BLaER1 treated with 17β-estradiol and CSF1 and Interleukin-3, amounts not matched to agents 10 nM and 100 nM (cell line): ENCODE data around the gene HIC1.

Source experiments
- H3K27ac ChIP-seq, 11 experiments: shearing (Covaris generic); formaldehyde crosslinking; 2 replicates each; pipeline ENCODE4 v1.8.1; 2022
- H3K27me3 ChIP-seq, 11 experiments: shearing (Covaris generic); formaldehyde crosslinking; 2 replicates each; pipeline ENCODE4 v1.8.1; 2022
- H3K36me3 ChIP-seq, 11 experiments: shearing (Covaris generic); formaldehyde crosslinking; 2 replicates each; pipeline ENCODE4 v1.8.1; 2022
- H3K4me1 ChIP-seq, 10 experiments: shearing (Covaris generic); formaldehyde crosslinking; 2 replicates each; pipeline ENCODE4 v1.8.1; 2022
- H3K4me2 ChIP-seq, 11 experiments: shearing (Covaris generic); formaldehyde crosslinking; 2 replicates each; pipeline ENCODE4 v1.8.1; 2022
- H3K4me3 ChIP-seq, 10 experiments: shearing (Covaris generic); formaldehyde crosslinking; 2 replicates each; pipeline ENCODE4 v1.8.1; 2022
- H3K9ac ChIP-seq, 11 experiments: shearing (Covaris generic); formaldehyde crosslinking; 2 replicates each; pipeline ENCODE4 v1.8.1; 2022
- H3K9me3 ChIP-seq, 11 experiments: shearing (Covaris generic); formaldehyde crosslinking; replicated peaks in 1 of 11; 2 replicates each; pipeline ENCODE4 v1.8.1; 2022
- H4K20me1 ChIP-seq, 11 experiments: shearing (Covaris generic); formaldehyde crosslinking; 2 replicates each; pipeline ENCODE4 v1.8.1; 2022
- Cebpa-rat ChIP-seq, 11 experiments: shearing (Covaris generic); IDR thresholded peaks; 2 replicates each; pipeline ENCODE4 v1.8.1; 2022

Gene HIC1

DNA sequence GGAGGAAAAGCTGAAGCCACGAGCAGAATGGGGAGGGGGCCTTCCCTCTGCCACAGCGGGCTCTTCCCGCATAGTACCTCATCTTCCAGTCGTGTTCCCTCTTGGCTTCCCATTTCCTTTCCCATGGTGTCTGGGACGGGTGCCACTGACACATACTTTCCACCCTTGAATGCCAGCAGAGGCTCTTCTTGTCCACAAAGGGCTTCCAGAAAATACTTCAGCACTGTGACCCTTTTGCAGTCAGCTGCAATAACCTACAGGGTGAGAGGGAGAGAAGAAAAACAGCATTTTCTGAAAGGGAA lies 30.7 kb downstream of the HIC1 start:
- peaks cover 16 to 51% (median 28%) of the 10 kb centered on the region in 11 experiments for H3K36me3 ChIP-seq
- no peaks in the 10 kb centered on the region for H3K27me3 ChIP-seq
- H3K4me3 ChIP-seq = no peak overlapping the region; a peak in 1 of 20 replicates
- peak overlapping the region; percentile 93 to 99 (median 95) for H3K4me2 ChIP-seq
- peaks cover 0 to 82% (median 0%) of the 10 kb centered on the region in 11 experiments; a peak in 8 of 22 replicates for H4K20me1 ChIP-seq
- peak overlapping the region in 6 of 11 experiments; percentile 79 to 91 (median 88); a peak in 8 of 22 replicates for H3K27ac ChIP-seq
- H3K4me1 ChIP-seq = peaks cover 74 to 97% (median 91%) of the 10 kb centered on the region in 10 experiments
- H3K9me3 ChIP-seq = no peaks in the 10 kb centered on the region
- H3K9ac ChIP-seq = peak overlapping the region in 5 of 11 experiments; percentile 11 to 82 (median 42); a peak in 5 of 22 replicates
- TF ChIP-seq Cebpa-rat (IDR thresholded peaks at IDR 0.05) = no peak

DNA sequence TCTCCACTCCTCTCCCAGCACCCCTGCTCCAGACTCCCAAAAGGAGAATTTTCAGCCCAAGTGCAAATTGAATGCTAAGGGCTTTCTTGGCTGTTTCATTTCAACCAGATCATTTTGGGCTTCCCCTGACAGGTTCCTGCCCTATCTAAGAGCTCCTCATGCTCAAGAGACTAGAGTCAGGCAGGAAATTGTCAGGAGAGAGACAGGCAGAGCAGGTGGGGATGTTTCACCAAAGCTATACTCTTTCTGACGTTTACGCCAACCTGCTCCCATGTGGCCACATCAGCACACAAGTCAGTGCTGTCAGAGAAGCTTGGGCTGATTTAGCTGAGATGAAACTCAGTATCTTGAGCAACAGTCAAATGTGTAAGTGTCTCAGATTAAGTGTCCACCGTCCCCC lies 31.4 kb downstream of the HIC1 start:
- Histone ChIP-seq H3K9me3 (no peaks in the 10 kb centered on the region), H4K20me1 (peaks cover 0 to 77% (median 0%) of the 10 kb centered on the region in 11 experiments; a peak in 8 of 22 replicates), H3K4me2 (peak overlapping the region; percentile 93 to 99 (median 95)), H3K4me1 (peaks cover 81 to 100% (median 95%) of the 10 kb centered on the region in 10 experiments), H3K4me3 (no peak overlapping the region; a peak in 1 of 20 replicates), H3K27ac (peak overlapping the region in 7 of 11 experiments; percentile 71 to 91 (median 88); a peak in 14 of 22 replicates), H3K27me3 (no peaks in the 10 kb centered on the region), H3K36me3 (peaks cover 10 to 44% (median 21%) of the 10 kb centered on the region in 11 experiments), H3K9ac (peak overlapping the region in 7 of 11 experiments; percentile 33 to 82 (median 60); a peak in 11 of 22 replicates)
- TF ChIP-seq Cebpa-rat (IDR thresholded peaks at IDR 0.05) = no peak

DNA sequence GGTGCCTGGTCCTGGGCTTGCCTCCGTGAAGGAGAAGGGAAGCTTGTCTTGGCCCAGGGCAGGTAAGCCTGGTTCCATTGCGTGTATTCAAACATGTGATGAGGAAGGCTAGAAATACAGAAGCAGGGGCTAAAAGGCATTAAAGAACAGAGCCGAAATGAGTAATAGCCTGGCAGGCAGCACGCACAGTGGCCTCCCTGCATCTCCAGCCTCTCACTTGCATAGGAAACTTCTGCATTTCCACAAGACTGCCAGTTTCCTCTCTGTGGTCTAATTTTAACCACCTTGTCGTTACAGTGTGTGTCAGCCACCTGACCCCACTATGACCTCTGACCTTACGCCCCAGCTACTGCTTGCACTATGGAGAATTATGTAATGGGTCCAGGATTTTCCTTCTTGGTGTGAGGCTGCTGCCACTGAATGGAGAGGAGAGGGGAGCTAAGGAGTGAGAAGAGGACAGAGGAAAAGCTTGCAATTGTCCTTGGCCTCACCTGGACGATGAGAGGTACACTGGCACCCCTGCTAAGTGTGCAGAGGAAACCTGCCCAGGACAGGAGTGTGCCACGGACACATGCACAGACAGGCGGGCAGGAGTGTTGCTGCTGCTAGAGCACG lies 32.8 kb downstream of the HIC1 start:
- Histone ChIP-seq H3K4me3 (peak overlapping the region in 6 of 10 experiments; percentile 12 to 58 (median 50); a peak in 9 of 20 replicates), H3K4me2 (peak overlapping the region; percentile 93 to 99 (median 95)), H3K4me1 (peaks cover 83 to 97% (median 88%) of the 10 kb centered on the region in 10 experiments), H3K9me3 (0 out of 22 replicates have a peak, but pooled peaks cover 0 to 2% (median 0%) of the 10 kb centered on the region in 11 experiments), H3K9ac (peak overlapping the region in 8 of 11 experiments; percentile 52 to 84 (median 78); a peak in 16 of 22 replicates), H3K36me3 (peaks cover 0 to 37% (median 14%) of the 10 kb centered on the region in 11 experiments; a peak in 17 of 22 replicates), H3K27ac (peak overlapping the region in 10 of 11 experiments; percentile 20 to 91 (median 82); a peak in 20 of 22 replicates), H4K20me1 (peaks cover 0 to 70% (median 0%) of the 10 kb centered on the region in 11 experiments; a peak in 8 of 22 replicates), H3K27me3 (no peaks in the 10 kb centered on the region)
- TF ChIP-seq Cebpa-rat (IDR thresholded peaks at IDR 0.05) = no peak

DNA sequence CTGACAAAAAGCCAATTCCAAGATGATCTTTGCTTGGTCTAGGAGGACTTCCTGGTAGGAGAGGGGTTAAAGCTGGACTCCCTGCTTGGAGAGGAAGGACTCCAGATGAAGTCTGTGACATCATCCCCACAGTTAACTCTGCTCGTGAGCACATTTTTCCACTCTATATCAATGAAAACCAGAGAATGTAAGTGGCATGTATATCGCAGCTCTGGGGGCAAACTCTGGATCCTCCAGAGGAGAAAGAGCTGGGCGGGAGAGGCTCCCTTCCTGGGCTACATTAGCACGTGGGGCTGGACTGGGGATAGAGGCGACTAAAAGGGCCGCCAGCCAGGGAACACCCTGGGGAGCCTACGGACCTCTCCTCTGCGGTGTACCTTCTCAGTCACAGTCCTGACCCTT lies 34.1 kb downstream of the HIC1 start:
- Histone ChIP-seq H3K4me1 (peaks cover 73 to 89% (median 75%) of the 10 kb centered on the region in 10 experiments), H4K20me1 (peaks cover 0 to 57% (median 0%) of the 10 kb centered on the region in 11 experiments; a peak in 8 of 22 replicates), H3K4me3 (peak overlapping the region; percentile 48 to 65 (median 55); a peak in 19 of 20 replicates), H3K9ac (peak overlapping the region; percentile 28 to 84 (median 76); a peak in 20 of 22 replicates), H3K27me3 (no peaks in the 10 kb centered on the region), H3K9me3 (0 out of 22 replicates have a peak, but pooled peaks cover 0 to 4% (median 0%) of the 10 kb centered on the region in 11 experiments), H3K36me3 (peaks cover 0 to 33% (median 18%) of the 10 kb centered on the region in 11 experiments; a peak in 16 of 22 replicates), H3K27ac (peak overlapping the region in 10 of 11 experiments; percentile 14 to 91 (median 82); a peak in 20 of 22 replicates), H3K4me2 (peak overlapping the region; percentile 93 to 99 (median 95))
- no peak for TF ChIP-seq Cebpa-rat (IDR thresholded peaks at IDR 0.05)

DNA sequence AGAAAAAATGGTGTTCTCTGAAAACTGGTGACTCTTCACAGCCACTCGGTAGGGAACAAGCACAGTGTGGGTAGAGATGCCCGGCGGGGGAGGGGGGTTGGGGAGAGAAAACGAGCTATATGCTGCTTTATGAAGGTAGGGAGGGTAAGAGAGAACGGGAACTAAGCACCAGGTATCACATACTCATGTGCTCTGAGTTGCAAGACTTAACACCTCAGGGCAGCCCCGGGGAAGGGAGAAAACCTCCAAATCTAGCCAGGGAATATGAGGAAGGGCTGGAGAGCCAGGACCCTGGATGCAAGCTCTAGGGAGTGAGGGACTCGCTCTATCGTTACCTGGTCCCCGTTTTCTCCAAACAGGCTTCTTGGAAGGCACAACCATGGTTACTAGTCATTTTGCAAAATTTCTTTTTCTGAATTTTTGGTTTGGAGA lies 35.3 kb downstream of the HIC1 start:
- H3K4me3 ChIP-seq = peak overlapping the region; percentile 48 to 65 (median 55)
- H4K20me1 ChIP-seq = peaks cover 0 to 47% (median 5%) of the 10 kb centered on the region in 11 experiments; a peak in 8 of 22 replicates
- peak overlapping the region in 9 of 11 experiments; percentile 72 to 91 (median 83); a peak in 17 of 22 replicates for H3K27ac ChIP-seq
- TF ChIP-seq Cebpa-rat (IDR thresholded peaks at IDR 0.05) = no peak
- H3K4me1 ChIP-seq = peaks cover 62 to 78% (median 69%) of the 10 kb centered on the region in 10 experiments
- no peaks in the 10 kb centered on the region for H3K27me3 ChIP-seq
- H3K9ac ChIP-seq = peak overlapping the region; percentile 36 to 84 (median 76); a peak in 19 of 22 replicates
- peak overlapping the region; percentile 93 to 99 (median 95) for H3K4me2 ChIP-seq
- 0 out of 22 replicates have a peak, but pooled peaks cover 0 to 4% (median 0%) of the 10 kb centered on the region in 11 experiments for H3K9me3 ChIP-seq
- H3K36me3 ChIP-seq = peaks cover 0 to 38% (median 21%) of the 10 kb centered on the region in 11 experiments; a peak in 15 of 22 replicates

DNA sequence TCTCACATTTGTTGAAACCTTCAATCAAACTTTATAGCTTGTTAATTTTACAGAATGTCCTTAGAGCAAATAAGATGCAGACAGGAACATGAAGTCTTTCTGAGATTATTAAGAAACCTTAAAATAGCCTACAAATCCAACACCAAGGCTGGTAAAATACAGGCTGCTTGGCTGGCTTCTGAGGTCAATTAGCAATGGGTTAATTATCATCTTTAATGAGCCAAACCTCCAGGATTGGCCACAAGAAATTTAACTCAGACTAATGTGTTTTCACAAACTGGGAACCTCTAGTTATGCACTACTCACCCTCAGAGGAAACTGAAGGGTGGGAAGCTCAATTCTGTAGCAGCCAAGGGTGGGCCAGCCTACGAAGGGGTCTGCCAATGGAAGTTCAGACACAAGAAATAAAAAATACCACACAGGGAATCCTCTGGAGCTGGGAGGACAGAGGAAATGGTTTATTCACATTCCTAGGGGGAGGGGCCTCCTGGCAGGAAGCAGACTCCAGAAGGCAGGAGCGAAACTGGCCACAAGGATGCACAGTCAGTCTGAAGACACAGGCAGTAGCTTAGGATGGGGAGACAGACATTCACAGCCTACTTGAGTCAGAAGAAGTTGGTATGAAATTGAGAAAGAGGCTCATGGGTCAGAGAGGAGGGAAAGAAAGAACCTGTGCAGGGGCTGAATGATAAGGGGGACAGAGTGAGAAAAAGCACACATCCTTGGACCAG lies 36.1 kb downstream of the HIC1 start:
- Histone ChIP-seq H3K36me3 (peaks cover 0 to 31% (median 16%) of the 10 kb centered on the region in 11 experiments; a peak in 14 of 22 replicates), H3K27me3 (no peaks in the 10 kb centered on the region), H3K4me2 (peak overlapping the region; percentile 93 to 99 (median 95)), H3K9ac (peak overlapping the region in 7 of 11 experiments; percentile 8 to 84 (median 76); a peak in 10 of 22 replicates), H3K4me3 (no peak overlapping the region), H3K9me3 (0 out of 22 replicates have a peak, but pooled peaks cover 0 to 4% (median 0%) of the 10 kb centered on the region in 11 experiments), H3K4me1 (peaks cover 55 to 74% (median 68%) of the 10 kb centered on the region in 10 experiments), H4K20me1 (peaks cover 0 to 39% (median 5%) of the 10 kb centered on the region in 11 experiments; a peak in 8 of 22 replicates), H3K27ac (peak overlapping the region in 8 of 11 experiments; percentile 79 to 91 (median 86); a peak in 11 of 22 replicates)
- TF ChIP-seq Cebpa-rat (IDR thresholded peaks at IDR 0.05) = no peak

DNA sequence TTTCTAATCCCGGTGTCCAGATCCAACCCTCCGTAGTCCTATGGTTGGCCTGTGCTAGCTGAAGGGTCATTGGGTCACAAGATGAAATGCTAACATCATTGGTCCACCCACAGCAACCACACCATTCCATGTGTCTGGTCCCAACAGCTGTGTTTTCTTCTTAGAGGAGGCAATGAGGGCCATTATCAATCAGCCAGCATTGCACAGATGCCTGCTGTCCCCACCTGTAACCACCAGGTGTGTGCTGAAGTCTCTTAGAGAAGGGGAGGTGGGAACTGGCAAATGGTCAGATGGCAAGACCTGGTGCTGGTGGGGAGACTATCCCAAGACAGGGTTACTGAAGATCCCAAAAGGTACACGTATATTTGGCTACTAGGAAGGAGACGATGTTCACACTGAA lies 37.4 kb downstream of the HIC1 start:
- Histone ChIP-seq H3K4me3 (no peak overlapping the region), H3K4me2 (no peak overlapping the region), H4K20me1 (peaks cover 0 to 26% (median 2%) of the 10 kb centered on the region in 11 experiments; a peak in 8 of 22 replicates), H3K9ac (no peak overlapping the region), H3K27ac (no peak overlapping the region), H3K4me1 (peaks cover 42 to 64% (median 58%) of the 10 kb centered on the region in 10 experiments), H3K27me3 (no peaks in the 10 kb centered on the region), H3K36me3 (peaks cover 0 to 29% (median 16%) of the 10 kb centered on the region in 11 experiments; a peak in 14 of 22 replicates), H3K9me3 (0 out of 22 replicates have a peak, but pooled peaks cover 0 to 4% (median 0%) of the 10 kb centered on the region in 11 experiments)
- TF ChIP-seq Cebpa-rat (IDR thresholded peaks at IDR 0.05) = no peak

DNA sequence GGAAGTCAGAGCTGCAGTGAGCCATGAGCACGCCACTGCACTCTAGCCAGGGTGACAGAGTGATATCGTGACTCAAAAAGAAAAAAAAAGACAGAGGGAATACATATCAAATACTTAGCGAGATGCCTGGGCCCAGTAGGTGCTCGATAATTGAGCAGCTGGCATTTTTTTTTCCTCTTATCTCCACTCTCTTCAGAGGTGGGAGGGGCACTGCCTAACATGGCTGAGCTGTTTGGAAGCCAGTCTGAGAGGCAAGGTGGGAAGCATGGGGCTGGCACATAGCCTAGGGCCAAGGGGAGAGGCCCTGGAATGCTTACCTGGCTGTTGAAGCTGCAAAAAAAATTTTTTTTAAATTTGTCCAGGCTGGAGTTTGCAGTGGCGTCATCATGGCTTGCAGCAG lies 38.4 kb downstream of the HIC1 start:
- H3K9ac ChIP-seq = no peak overlapping the region
- peaks cover 0 to 15% (median 0%) of the 10 kb centered on the region in 11 experiments; a peak in 7 of 22 replicates for H4K20me1 ChIP-seq
- no peak overlapping the region for H3K4me3 ChIP-seq
- H3K9me3 ChIP-seq = 0 out of 22 replicates have a peak, but pooled peaks cover 0 to 4% (median 0%) of the 10 kb centered on the region in 11 experiments
- H3K4me1 ChIP-seq = peaks cover 31 to 53% (median 47%) of the 10 kb centered on the region in 10 experiments
- H3K27me3 ChIP-seq = no peaks in the 10 kb centered on the region
- H3K36me3 ChIP-seq = peaks cover 0 to 38% (median 20%) of the 10 kb centered on the region in 11 experiments; a peak in 15 of 22 replicates
- no peak overlapping the region for H3K4me2 ChIP-seq
- H3K27ac ChIP-seq = no peak overlapping the region
- TF ChIP-seq Cebpa-rat (IDR thresholded peaks at IDR 0.05) = no peak
